Thymus (tissue), 11 donors: ENCODE results near the gene TTPAL. TPM values are rescaled to one million over a fixed set of nuclear protein-coding genes. Genes with fewer than 3 reads are reported as not detected.
"Not testable (repeated sequence)": the region's sequence is repeated elsewhere in the genome, so short reads cannot be mapped to it uniquely, and the experiment has no call there.

ENCODE experiments used
- DNase-seq, 9 donors: peaks; one replicate each; pipeline ENCODE4 v3.0.0-alpha.2; 2013; ENCODE audit warnings: low spot score in 9 of 9, low read depth in 6 of 9, missing footprints in 1 of 9
- H3K27ac ChIP-seq, 2 donors: one replicate each; pipeline ENCODE4 v1.5.1; 2013; ENCODE audit warnings: control low read depth in 1 of 2, low read depth in 1 of 2, low read length in 1 of 2, mild to moderate bottlenecking in 1 of 2, moderate library complexity in 1 of 2
- H3K27me3 ChIP-seq, 2 donors: one replicate each; pipeline ENCODE4 v1.5.1; 2013; ENCODE audit warnings: low read length in 1 of 2; ENCODE audit not compliant: control insufficient read depth in 2 of 2, insufficient read depth in 1 of 2
- H3K36me3 ChIP-seq, 2 donors: one replicate each; pipeline ENCODE4 v1.5.1; 2013; ENCODE audit warnings: low read length in 1 of 2, mild to moderate bottlenecking in 1 of 2, moderate library complexity in 1 of 2; ENCODE audit not compliant: control insufficient read depth in 2 of 2, insufficient read depth in 2 of 2
- H3K4me1 ChIP-seq, 2 donors: one replicate each; pipeline ENCODE4 v1.5.1; 2013; ENCODE audit warnings: low read length in 2 of 2; ENCODE audit not compliant: control insufficient read depth in 2 of 2, insufficient read depth in 2 of 2
- H3K4me3 ChIP-seq, 2 donors: one replicate each; pipeline ENCODE4 v1.5.1; 2013; ENCODE audit warnings: low read length in 2 of 2, control low read depth in 1 of 2, mild to moderate bottlenecking in 1 of 2
- H3K9me3 ChIP-seq, 2 donors: one replicate each; pipeline ENCODE4 v1.5.1; 2013; ENCODE audit warnings: low read length in 1 of 2, mild to moderate bottlenecking in 1 of 2; ENCODE audit not compliant: control insufficient read depth in 2 of 2, insufficient read depth in 1 of 2
- WGBS: extraction: QIAGEN DNeasy Blood & Tissue Kit; methylation state at CpG from one replicate; pipeline ENCODE4 v1.1.7; 2013; 5-methylcytosine and 5-hydroxymethylcytosine counted together
- polyA plus RNA-seq: library from polyadenylated mRNA; stranded (reverse); fragments of 200-250 nt; gene quantifications from one replicate; pipeline ENCODE4 v1.2.3, GENCODE V29; 2013
- total RNA-seq: library from RNA; stranded (reverse); fragments of 120-200 nt; gene quantifications from one replicate; pipeline ENCODE4 v1.2.4, GENCODE V29; 2013
- donor health status: healthy.

TTPAL gene
- total and polyA plus RNA-seq, 2 donors, result 4.1 to 8.7 TPM

GRCh38 chr20:44463466-44463865 is 12.2 kb upstream of the TTPAL start:
- Histone ChIP-seq H3K4me1 (no peaks in the 10 kb centered on the region), H3K9me3 (no peaks in the 10 kb centered on the region), H3K4me3 (no peak overlapping the region), H3K27me3 (peaks cover 0 to 7% of the 10 kb centered on the region in 2 donors), H3K27ac (no peak overlapping the region), H3K36me3 (no peaks in the 10 kb centered on the region)
- WGBS, result 91% methylated on average over 5 of the region's 5 CpGs
- DNase-seq, result no peak

DNA sequence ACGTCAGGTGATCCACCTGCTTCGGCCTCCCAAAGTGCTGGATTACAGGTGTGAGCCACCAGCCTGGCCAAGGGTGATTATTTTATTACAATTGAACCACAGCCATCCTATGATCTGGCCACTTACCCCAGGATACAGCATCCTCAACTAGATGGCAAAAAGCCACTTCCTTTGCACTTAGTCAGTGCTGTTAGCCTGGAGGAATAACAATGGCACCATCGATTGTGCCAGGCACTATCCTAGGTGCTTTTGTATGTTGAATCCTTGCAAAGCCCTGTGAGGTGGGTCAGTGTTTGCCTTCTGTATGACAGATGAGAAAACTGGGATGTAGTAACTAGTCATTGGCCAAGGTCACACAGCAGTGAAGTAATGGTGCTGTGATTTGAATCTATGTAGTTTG is 11.2 kb upstream of the TTPAL start:
- no peaks in the 10 kb centered on the region for H3K36me3 ChIP-seq
- 92% methylated on average over 3 of the region's 3 CpGs for WGBS
- H3K9me3 ChIP-seq, result no peaks in the 10 kb centered on the region
- H3K27ac ChIP-seq, result no peak overlapping the region
- H3K4me3 ChIP-seq, result no peak overlapping the region
- no peak for DNase-seq
- H3K27me3 ChIP-seq, result peaks cover 0 to 7% of the 10 kb centered on the region in 2 donors
- no peaks in the 10 kb centered on the region for H3K4me1 ChIP-seq

DNA sequence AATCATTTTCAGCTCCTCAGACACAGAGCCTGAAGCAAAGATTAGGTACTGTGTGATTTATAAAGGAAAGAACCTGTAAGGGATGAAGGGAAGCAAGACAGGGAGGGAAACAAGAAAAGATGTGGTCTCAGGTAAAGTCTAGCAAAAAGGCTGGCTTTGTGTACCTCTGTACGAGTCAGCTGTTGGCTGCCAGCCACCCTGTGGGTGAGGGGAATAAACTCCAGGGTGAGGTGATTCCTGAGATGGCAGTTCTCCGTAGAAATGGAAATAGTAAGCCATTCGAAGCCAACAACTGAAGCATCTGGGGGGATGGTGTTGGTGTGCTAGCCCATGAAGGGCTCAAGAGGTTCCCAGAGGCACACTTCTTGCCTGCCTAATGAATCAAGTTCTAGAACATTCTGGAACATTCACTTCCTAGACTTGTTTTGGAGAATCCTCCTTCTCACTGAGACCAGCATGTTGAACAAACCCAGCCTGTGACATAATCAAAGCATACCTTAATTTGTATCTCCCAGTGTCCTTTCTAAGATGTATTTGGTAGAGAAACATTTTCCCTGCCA is 10.6 kb upstream of the TTPAL start:
- Histone ChIP-seq H3K4me1 (no peaks in the 10 kb centered on the region), H3K4me3 (no peak overlapping the region), H3K9me3 (no peaks in the 10 kb centered on the region), H3K27ac (no peak overlapping the region), H3K27me3 (peaks cover 0 to 7% of the 10 kb centered on the region in 2 donors), H3K36me3 (no peaks in the 10 kb centered on the region)
- WGBS, result 85% methylated on average over 3 of the region's 3 CpGs
- no peak for DNase-seq

DNA sequence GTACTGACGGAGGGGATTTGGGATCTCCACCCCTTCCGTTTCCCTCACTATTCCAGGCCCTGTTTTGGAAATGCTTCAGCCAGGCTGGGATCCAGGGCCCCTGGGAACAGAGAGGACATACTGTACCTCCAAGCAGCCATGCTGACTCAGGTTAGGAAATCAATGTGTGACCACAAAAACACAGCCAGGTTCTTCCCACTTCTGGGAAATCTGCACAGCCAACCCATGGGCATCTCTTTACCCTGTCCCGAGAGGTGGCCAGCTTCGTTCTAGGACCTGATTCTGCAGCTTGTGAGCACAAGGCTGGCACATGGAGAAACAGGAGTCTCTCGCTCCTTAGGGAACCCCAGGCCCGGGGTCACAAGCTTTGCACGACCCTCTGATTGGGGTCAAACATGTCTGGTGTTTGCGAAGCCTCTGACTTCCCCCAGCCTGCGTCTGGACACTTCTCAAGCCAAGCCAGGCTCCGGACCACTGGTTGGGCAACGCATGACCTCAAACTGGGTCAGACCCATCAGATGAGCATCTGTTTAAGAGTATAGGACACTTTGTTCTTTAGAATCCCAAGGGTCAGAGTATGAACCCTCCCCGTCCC is 8.3 kb upstream of the TTPAL start:
- H3K4me3 ChIP-seq, result no peak overlapping the region
- H3K27ac ChIP-seq, result no peak overlapping the region
- peaks cover 0 to 7% of the 10 kb centered on the region in 2 donors for H3K27me3 ChIP-seq
- 92% methylated on average over 12 of the region's 12 CpGs for WGBS
- no peaks in the 10 kb centered on the region for H3K4me1 ChIP-seq
- H3K36me3 ChIP-seq, result no peaks in the 10 kb centered on the region
- no peaks in the 10 kb centered on the region for H3K9me3 ChIP-seq
- DNase-seq, result no peak

- WGBS, result 97% methylated on average over 8 of the region's 8 CpGs
- no peak overlapping the region for H3K4me3 ChIP-seq
- no peaks in the 10 kb centered on the region for H3K4me1 ChIP-seq
- H3K27ac ChIP-seq, result no peak overlapping the region
- no peak for DNase-seq
- no peaks in the 10 kb centered on the region for H3K9me3 ChIP-seq
- peaks cover 0 to 7% of the 10 kb centered on the region in 2 donors for H3K27me3 ChIP-seq
- H3K36me3 ChIP-seq, result no peaks in the 10 kb centered on the region
Observed at GRCh38 chr20:44468044-44468782, 7.5 kb upstream of the TTPAL start.

GRCh38 chr20:44470327-44470726 is 5.3 kb upstream of the TTPAL start:
- Histone ChIP-seq H3K27me3 (peaks cover 0 to 7% of the 10 kb centered on the region in 2 donors), H3K27ac (no peak overlapping the region), H3K36me3 (no peaks in the 10 kb centered on the region), H3K4me3 (no peak overlapping the region), H3K4me1 (peaks cover 2% of the 10 kb centered on the region in 2 donors), H3K9me3 (no peaks in the 10 kb centered on the region)
- DNase-seq, result no peak
- WGBS, result 88% methylated on average over 5 of the region's 5 CpGs

- Histone ChIP-seq H3K36me3 (no peaks in the 10 kb centered on the region), H3K27me3 (peaks cover 0 to 4% of the 10 kb centered on the region in 2 donors), H3K4me1 (peaks cover 6 to 7% of the 10 kb centered on the region in 2 donors), H3K27ac (no peak overlapping the region), H3K4me3 (no peak overlapping the region), H3K9me3 (no peaks in the 10 kb centered on the region)
- 92% methylated on average over 2 of the region's 2 CpGs for WGBS
- no peak for DNase-seq
Observed at GRCh38 chr20:44471481-44471882, 4.2 kb upstream of the TTPAL start.

GRCh38 chr20:44472283-44472682 is 3.4 kb upstream of the TTPAL start:
- peaks cover 10 to 11% of the 10 kb centered on the region in 2 donors for H3K4me1 ChIP-seq
- DNase-seq, H3K9me3 ChIP-seq, H3K27ac ChIP-seq, H3K4me3 ChIP-seq, H3K36me3 ChIP-seq, H3K27me3 ChIP-seq: not testable (repeated sequence)
- 93% methylated on average over 9 of the region's 9 CpGs for WGBS

DNA sequence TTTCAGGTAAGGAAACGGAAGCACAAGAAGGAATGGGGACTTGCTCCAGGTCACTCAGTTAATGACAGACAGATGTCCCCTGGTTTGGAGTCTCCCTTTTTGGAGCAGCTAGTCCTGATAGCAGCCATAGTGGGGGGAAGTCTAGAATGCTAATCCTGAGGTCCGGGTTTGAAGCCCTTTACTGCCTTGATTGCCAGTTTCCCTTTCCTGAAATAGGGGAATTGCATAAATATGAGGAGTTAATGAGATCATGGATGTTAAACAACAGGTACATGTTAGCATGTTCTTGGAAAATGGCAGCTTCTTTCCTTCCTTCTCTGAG is 341 bp upstream of the TTPAL start:
- WGBS, result 42% methylated on average over 2 of the region's 2 CpGs
- Histone ChIP-seq H3K27ac (peak overlapping the region; percentile 37 to 92), H3K9me3 (no peaks in the 10 kb centered on the region), H3K4me3 (peak overlapping the region; percentile 80 to 98), H3K36me3 (peaks cover 6 to 8% of the 10 kb centered on the region in 2 donors), H3K4me1 (peaks cover 10 to 11% of the 10 kb centered on the region in 2 donors), H3K27me3 (no peaks in the 10 kb centered on the region)
- DNase-seq, result no peak
